Endothelial cell of coronary artery (primary cell): ENCODE results near the gene NCK1. TPM values are rescaled to one million over a fixed set of nuclear protein-coding genes. Genes with fewer than 3 reads are reported as not detected.

ENCODE experiments used
- total RNA-seq: library from RNA; depleted of rRNA; stranded (reverse); fragments of >200 nt; gene quantifications from 2 replicates; pipeline ENCODE4 v1.2.3, GENCODE V29; 2014

NCK1 gene
- total RNA-seq = 45.9 and 61.3 TPM in 2 replicates

GRCh38 chr3:136861890-136862616, at the start of gene NCK1:
NCK1 (plus strand) TSS chr3:136862208; CDS start chr3:136928002, 65,794 bp downstream.

GRCh38 chr3:136818769-136819391, 43.1 kb upstream of the NCK1 start, which contains the start of gene SLC35G2:
SLC35G2 (plus strand) TSS chr3:136819126; CDS start chr3:136854461, 35,335 bp downstream.

GRCh38 chr3:136957751-136958288, 95.8 kb downstream of the NCK1 start, which contains the start of gene IL20RB:
IL20RB (plus strand) TSS chr3:136957983; CDS start chr3:136958114, 131 bp downstream.

Other genes starting within 250 kb of the NCK1 start
- gene STAG1, start 109.8 kb upstream of the NCK1 start, total RNA-seq = 31.4 and 35.1 TPM in 2 replicates
- 12.0 and 15.0 TPM in 2 replicates for gene SLC35G2, start 43.1 kb upstream of the NCK1 start, total RNA-seq
- gene IL20RB, start 95.8 kb downstream of the NCK1 start, total RNA-seq = 0.54 and 1.3 TPM in 2 replicates